ENCODE data around the gene CTDNEP1. TPM values are rescaled to one million over a fixed set of nuclear protein-coding genes. Genes with fewer than 3 reads are reported as not detected.

Gene CTDNEP1
- total and polyA plus RNA-seq, 10 donors: 69.3 to 133 (median 98.0) TPM

- intact Hi-C loops (cut with DNase I; ENCODE audit: low total_unique reads): no loop called here
- 1 to 2% (median 1%) methylated on average over 22 to 55 of the region's 55 CpGs for WGBS, 5 donors
- peak; percentile 92 for DNase-seq
Measured at GRCh38 chr17:7250695-7251627, 573 bp downstream of the CTDNEP1 start.

GRCh38 chr17:7249830-7250229 lies 1.7 kb downstream of the CTDNEP1 start:
- H3K27me3 ChIP-seq (replicated peaks in 1 of 7): no peaks in the 10 kb centered on the region
- H3K27ac ChIP-seq: peak overlapping the region in 7 of 8 donors; percentile 97 to 100 (median 99)
- H3K4me1 ChIP-seq: peaks cover 30 to 67% (median 46%) of the 10 kb centered on the region in 6 donors
- H3K4me3 ChIP-seq: peak overlapping the region; percentile 89 to 99 (median 94)
- no peak for DNase-seq
- no peaks in the 10 kb centered on the region for H3K9me3 ChIP-seq
- peaks cover 0 to 48% (median 33%) of the 10 kb centered on the region in 6 donors for H3K36me3 ChIP-seq
- intact Hi-C loops (cut with DNase I; ENCODE audit: low total_unique reads): no loop called here
- WGBS, 5 donors: 54 to 71% (median 56%) methylated on average over 7 of the region's 7 CpGs
- no peak for TF ChIP-seq POLR2AphosphoS5 (IDR thresholded peaks at IDR 0.05)
- no peak for TF ChIP-seq POLR2A (IDR thresholded peaks at IDR 0.05)
- no peak for TF ChIP-seq CTCF (IDR thresholded peaks at IDR 0.05 in 8 of 11, conservative IDR thresholded peaks at IDR 0.05 in 3 of 11)

More at GRCh38 chr17:7250695-7251627, 573 bp downstream of the CTDNEP1 start:
- H3K27ac ChIP-seq: peak overlapping the region; percentile 97 to 100 (median 99)
- no peaks in the 10 kb centered on the region for H3K9me3 ChIP-seq
- peak overlapping the region; percentile 89 to 99 (median 94) for H3K4me3 ChIP-seq
- peaks cover 0 to 48% (median 33%) of the 10 kb centered on the region in 6 donors for H3K36me3 ChIP-seq
- peaks cover 30 to 67% (median 46%) of the 10 kb centered on the region in 6 donors for H3K4me1 ChIP-seq
- TF ChIP-seq POLR2AphosphoS5 (IDR thresholded peaks at IDR 0.05) (peak in 1 of 3 donors; percentile 3), POLR2A (IDR thresholded peaks at IDR 0.05) (no peak)
- no peaks in the 10 kb centered on the region for H3K27me3 ChIP-seq (replicated peaks in 1 of 7)

- H3K4me1 ChIP-seq: peaks cover 30 to 68% (median 48%) of the 10 kb centered on the region in 6 donors
- no peaks in the 10 kb centered on the region for H3K27me3 ChIP-seq (replicated peaks in 1 of 7)
- no peak for TF ChIP-seq POLR2AphosphoS5 (IDR thresholded peaks at IDR 0.05)
- no peak for TF ChIP-seq CTCF (IDR thresholded peaks at IDR 0.05 in 8 of 11, conservative IDR thresholded peaks at IDR 0.05 in 3 of 11)
- TF ChIP-seq POLR2A (IDR thresholded peaks at IDR 0.05): no peak
- DNase-seq: no peak
- H3K36me3 ChIP-seq: peaks cover 0 to 48% (median 33%) of the 10 kb centered on the region in 6 donors
- H3K4me3 ChIP-seq: peak overlapping the region in 2 of 8 donors; percentile 97 to 99
- 87 to 94% (median 89%) methylated on average over 6 of the region's 6 CpGs for WGBS, 5 donors
- no peaks in the 10 kb centered on the region for H3K9me3 ChIP-seq
- peak overlapping the region in 4 of 8 donors; percentile 97 to 100 (median 99) for H3K27ac ChIP-seq
- intact Hi-C loops (cut with DNase I; ENCODE audit: low total_unique reads): no loop called here
Measured at GRCh38 chr17:7249214-7249613, 2.3 kb downstream of the CTDNEP1 start.

- peaks cover 30 to 70% (median 49%) of the 10 kb centered on the region in 6 donors for H3K4me1 ChIP-seq
- WGBS, 5 donors: 70 to 86% (median 76%) methylated on average over 4 of the region's 4 CpGs
- peak overlapping the region in 2 of 8 donors; percentile 97 to 100 for H3K27ac ChIP-seq
- H3K36me3 ChIP-seq: peaks cover 0 to 49% (median 35%) of the 10 kb centered on the region in 6 donors
- H3K9me3 ChIP-seq: no peaks in the 10 kb centered on the region
- DNase-seq: no peak
- TF ChIP-seq POLR2AphosphoS5 (IDR thresholded peaks at IDR 0.05): no peak
- TF ChIP-seq POLR2A (IDR thresholded peaks at IDR 0.05): no peak
- no peak for TF ChIP-seq CTCF (IDR thresholded peaks at IDR 0.05 in 8 of 11, conservative IDR thresholded peaks at IDR 0.05 in 3 of 11)
- peak overlapping the region in 1 of 8 donors; percentile 97 for H3K4me3 ChIP-seq
- intact Hi-C loops (cut with DNase I; ENCODE audit: low total_unique reads): no loop called here
- no peaks in the 10 kb centered on the region for H3K27me3 ChIP-seq (replicated peaks in 1 of 7)
Measured at GRCh38 chr17:7248796-7249195, 2.7 kb downstream of the CTDNEP1 start.

Measured in spleen (tissue), 11 donors.